Measurements from ENCODE around the gene ZNF888. TPM values are rescaled to one million over a fixed set of nuclear protein-coding genes. Genes with fewer than 3 reads are reported as not detected.
A peak's percentile ranks its signal among the peaks of the same experiment; 100 is the strongest.
"Not testable (repeated sequence)": the region's sequence is repeated elsewhere in the genome, so short reads cannot be mapped to it uniquely, and the experiment has no call there.

Gene ZNF888
- total RNA-seq, 2 experiments from 2014 or later, result 8.5 to 9.0 TPM

DNA sequence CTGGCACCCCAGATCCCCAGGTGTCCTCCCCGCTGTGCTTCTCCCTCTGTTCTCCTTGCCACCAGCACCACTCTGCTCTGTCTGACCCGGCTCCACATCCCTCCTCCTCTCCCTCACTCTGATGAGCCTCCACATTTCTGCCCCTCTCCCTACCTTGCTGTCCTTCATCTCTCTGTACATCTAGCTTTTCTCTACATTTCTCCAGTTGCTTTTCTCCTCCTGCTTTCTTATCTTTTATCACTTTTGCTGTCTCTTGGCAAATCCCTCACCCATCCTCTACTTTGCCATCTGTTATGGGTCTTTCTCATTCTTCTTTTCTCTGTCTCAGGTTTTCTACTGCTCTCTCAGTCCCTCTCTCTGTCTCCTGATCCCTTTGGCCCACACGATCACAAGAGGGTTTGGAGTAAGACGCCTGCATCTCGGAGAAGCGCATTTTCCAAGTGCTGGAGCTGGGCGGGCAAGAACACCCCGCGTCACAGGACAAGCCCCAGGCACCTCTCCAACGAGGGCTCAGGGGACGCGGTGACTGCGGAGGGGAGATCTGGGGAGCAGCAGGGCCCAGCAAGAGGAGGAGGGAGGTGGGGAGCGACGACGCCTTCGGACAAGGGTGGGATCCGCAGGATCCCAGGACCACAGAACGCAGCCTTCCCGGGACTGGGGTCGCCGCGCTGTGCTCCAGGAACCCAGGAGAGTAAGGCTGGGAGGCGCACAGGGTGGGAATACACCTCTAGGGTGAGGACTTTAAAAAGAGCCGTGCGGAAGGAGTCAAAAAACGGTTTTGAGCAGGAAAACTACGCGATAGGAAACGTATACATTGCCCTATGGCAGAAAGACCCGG, 66.5 kb downstream of the ZNF888 start:
- Histone ChIP-seq H3K4me2 (ENCODE audit: low read length) (peak overlapping the region; percentile 73), H3K4me3 (ENCODE audit: low read depth, low read length, poor library complexity, severe bottlenecking) (peak overlapping the region; percentile 79), H3K36me3 (ENCODE audit: insufficient read depth, low read length) (peaks cover 30% of the 10 kb centered on the region), H2AFZ (ENCODE audit: low read length) (peak overlapping the region; percentile 85; the same call in 1 of the 2 replicates)
- H3K79me2 ChIP-seq (ENCODE audit: insufficient read depth, low read depth, low read length); H4K20me1 ChIP-seq (ENCODE audit: insufficient read depth, low read length); H3K27ac ChIP-seq (ENCODE audit: low read depth, low read length, poor library complexity, severe bottlenecking); H3K4me1 ChIP-seq (ENCODE audit: insufficient read depth, low read length, poor library complexity, severe bottlenecking); H3K9me3 ChIP-seq (ENCODE audit: low read length); H3K9me2 ChIP-seq (ENCODE audit: insufficient read depth, low read length); CTCF ChIA-PET (ENCODE audit: unreplicated experiment); DNase-seq (ENCODE audit: low spot score); POLR2A ChIA-PET: not testable (repeated sequence)
- intact Hi-C loops (cut with micrococcal nuclease; ENCODE audit: unreplicated experiment), result loop anchor here (5.0 kb wide), 1 partner anchor 34 kb away; the partner anchor contains the start of gene ZNF28
- BruUV-seq (replicated peaks), result TSS peak; percentile 67

Small RNA genes lying within 50 kb of the gene (small RNA-seq; reads per million reads assigned to genes)
- gene ZNF320, result 0.16 reads per million

Other genes with a start within 250 kb of the ZNF888 start
- 10.6 and 13.6 TPM in 2 replicates for gene ZNF611, start 188.4 kb downstream of the ZNF888 start, total RNA-seq (2014; rRNA removed; shearing (Covaris generic))
- gene ZNF611, start 188.4 kb downstream of the ZNF888 start, total RNA-seq (2022), result 23.8 and 23.9 TPM in 2 replicates
- 2.8 and 4.6 TPM in 2 replicates for gene ZNF600, start 136.6 kb downstream of the ZNF888 start, total RNA-seq (2014; rRNA removed; shearing (Covaris generic))
- 8.5 and 10.7 TPM in 2 replicates for gene ZNF600, start 136.6 kb downstream of the ZNF888 start, total RNA-seq (2022)
- gene ZNF28, start 101.8 kb downstream of the ZNF888 start, total RNA-seq (2014; rRNA removed; shearing (Covaris generic)), result 17.9 and 21.1 TPM in 2 replicates
- gene ZNF28, start 101.8 kb downstream of the ZNF888 start, total RNA-seq (2022), result 15.7 and 19.1 TPM in 2 replicates
- 19.7 and 27.0 TPM in 2 replicates for gene ZNF468, start 65.8 kb downstream of the ZNF888 start, total RNA-seq (2014; rRNA removed; shearing (Covaris generic))
- 21.3 and 23.0 TPM in 2 replicates for gene ZNF468, start 65.8 kb downstream of the ZNF888 start, total RNA-seq (2022)
- 8.0 and 13.5 TPM in 2 replicates for gene ZNF320, start 25.8 kb downstream of the ZNF888 start, total RNA-seq (2014; rRNA removed; shearing (Covaris generic))
- gene ZNF320, start 25.8 kb downstream of the ZNF888 start, total RNA-seq (2022), result 16.1 and 16.9 TPM in 2 replicates
- gene ZNF816, start 39.5 kb upstream of the ZNF888 start, total RNA-seq (2014; rRNA removed; shearing (Covaris generic)), result 5.8 and 8.8 TPM in 2 replicates
- 8.6 and 10.5 TPM in 2 replicates for gene ZNF816, start 39.5 kb upstream of the ZNF888 start, total RNA-seq (2022)
- gene ERVV-1, start 90.5 kb upstream of the ZNF888 start, total RNA-seq (2014; rRNA removed; shearing (Covaris generic)), result not detected in 2 replicates
- gene ERVV-1, start 90.5 kb upstream of the ZNF888 start, total RNA-seq (2022), result not detected in 2 replicates
- not detected in 2 replicates for gene ERVV-2, start 121.3 kb upstream of the ZNF888 start, total RNA-seq (2014; rRNA removed; shearing (Covaris generic))
- gene ERVV-2, start 121.3 kb upstream of the ZNF888 start, total RNA-seq (2022), result not detected in 2 replicates
- gene ZNF160, start 180.0 kb upstream of the ZNF888 start, total RNA-seq (2014; rRNA removed; shearing (Covaris generic)), result 18.8 and 19.7 TPM in 2 replicates
- gene ZNF160, start 180.0 kb upstream of the ZNF888 start, total RNA-seq (2022), result 35.5 and 40.4 TPM in 2 replicates
- 0.18 and 0.63 TPM in 2 replicates for gene ZNF415, start 209.5 kb upstream of the ZNF888 start, total RNA-seq (2014; rRNA removed; shearing (Covaris generic))
- 0.51 and 0.89 TPM in 2 replicates for gene ZNF415, start 209.5 kb upstream of the ZNF888 start, total RNA-seq (2022)
- gene ZNF347, start 235.6 kb upstream of the ZNF888 start, total RNA-seq (2014; rRNA removed; shearing (Covaris generic)), result 11.6 and 11.8 TPM in 2 replicates
- gene ZNF347, start 235.6 kb upstream of the ZNF888 start, total RNA-seq (2022), result 13.9 and 15.6 TPM in 2 replicates

All from OCI-LY7 (cell line).